ENCODE measurements around the gene AGBL4. TPM values are rescaled to one million over a fixed set of nuclear protein-coding genes. Genes with fewer than 3 reads are reported as not detected.

Gene AGBL4
- total and polyA plus RNA-seq, 2 of the 13 experiments (the other 11 are each of a cell fraction or from before 2014, with no cell fraction given), result not detected

GRCh38 chr1:48777219-48777895 lies 1246.4 kb downstream of the AGBL4 start:
- no peak for FAIRE-seq
- Histone ChIP-seq H3K79me2 (ENCODE audit: insufficient read depth, low read length) (no peaks in the 10 kb centered on the region), H3K4me2 (ENCODE audit: low read depth, low read length) (peak overlapping the region; percentile 47), H3K9ac (ENCODE audit: insufficient read depth, low read depth, low read length) (no peak overlapping the region), H4K20me1 (ENCODE audit: insufficient read depth, low read length) (no peaks in the 10 kb centered on the region), H3K27me3 (ENCODE audit: control insufficient read depth in 1 of 2, insufficient read depth in 2 of 2, low read length in 2 of 2) (peaks cover 1 to 12% of the 10 kb centered on the region in 2 experiments; a peak in 3 of 5 replicates), H2AFZ (ENCODE audit: low read length) (no peak overlapping the region), H3K36me3 (replicated peaks in 1 of 2; ENCODE audit: control insufficient read depth in 1 of 2, insufficient read depth in 2 of 2, low read length in 2 of 2) (no peaks in the 10 kb centered on the region), H3K4me3 (replicated peaks in 1 of 3; ENCODE audit: insufficient read depth in 1 of 3, low read depth in 2 of 3, low read length in 3 of 3) (peak overlapping the region in 2 of 3 experiments; percentile 7 to 43; a peak in 3 of 6 replicates), H3K4me1 (ENCODE audit: insufficient read depth, low read length) (no peaks in the 10 kb centered on the region), H3K9me3 (ENCODE audit: low read length) (no peaks in the 10 kb centered on the region), H3K27ac (ENCODE audit: extremely low read length, insufficient read depth, low read length) (no peak overlapping the region)
- TF ChIP-seq ZNF614 (CRISPR knock-in tag; IDR thresholded peaks at IDR 0.05; ENCODE audit: borderline replicate concordance), result no peak
- DNase-seq (ENCODE audit: low spot score), result no peak
- intact Hi-C loops (cut with micrococcal nuclease; ENCODE audit: unreplicated experiment), result no loop called here
- ChIA-PET CTCF (ENCODE audit: low intra/inter-chr PET ratio, low total read pairs) (no interaction called here), POLR2A (no interaction called here)
- WGBS (ENCODE audit: low lambda C conversion rate), result 29% methylated on average over 17 of the region's 17 CpGs
- no TSS peak for BruUV-seq (replicated peaks)
- ATAC-seq, result no peak
- in situ Hi-C loops (cut with HindIII; ENCODE audit: extremely low pct_ligation_motif_present, low pct_unique_long_range_greater_than_20kb), result no loop called here

- Histone ChIP-seq H3K27me3 (ENCODE audit: control insufficient read depth in 1 of 2, insufficient read depth in 2 of 2, low read length in 2 of 2) (peaks cover 1 to 12% of the 10 kb centered on the region in 2 experiments; a peak in 3 of 5 replicates), H3K4me1 (ENCODE audit: insufficient read depth, low read length) (no peaks in the 10 kb centered on the region), H3K36me3 (replicated peaks in 1 of 2; ENCODE audit: control insufficient read depth in 1 of 2, insufficient read depth in 2 of 2, low read length in 2 of 2) (no peaks in the 10 kb centered on the region), H3K9me3 (ENCODE audit: low read length) (no peaks in the 10 kb centered on the region), H3K27ac (ENCODE audit: extremely low read length, insufficient read depth, low read length) (no peak within 1 kb of the TSS), H3K4me2 (ENCODE audit: low read depth, low read length) (peak within 1 kb of the TSS; percentile 47), H4K20me1 (ENCODE audit: insufficient read depth, low read length) (no peaks in the 10 kb centered on the region), H2AFZ (ENCODE audit: low read length) (no peak within 1 kb of the TSS), H3K79me2 (ENCODE audit: insufficient read depth, low read length) (no peaks in the 10 kb centered on the region), H3K4me3 (replicated peaks in 1 of 3; ENCODE audit: insufficient read depth in 1 of 3, low read depth in 2 of 3, low read length in 3 of 3) (peak within 1 kb of the TSS; percentile 7 to 43 (median 38); a peak in 4 of 6 replicates), H3K9ac (ENCODE audit: insufficient read depth, low read depth, low read length) (no peak within 1 kb of the TSS)
- ATAC-seq (peak; percentile 59), FAIRE-seq (no peak), DNase-seq (ENCODE audit: low spot score) (no peak)
- WGBS (ENCODE audit: low lambda C conversion rate), result 7% methylated on average over 16 of the region's 73 CpGs
- CTCF ChIA-PET (ENCODE audit: low intra/inter-chr PET ratio, low total read pairs), result no interaction called here
- intact Hi-C loops (cut with micrococcal nuclease; ENCODE audit: unreplicated experiment), result no loop called here
- in situ Hi-C loops (cut with HindIII; ENCODE audit: extremely low pct_ligation_motif_present, low pct_unique_long_range_greater_than_20kb), result no loop called here
- TF ChIP-seq AHDC1 (CRISPR knock-in tag; IDR thresholded peaks at IDR 0.05; ENCODE audit: borderline replicate concordance) (no peak), RFXAP (CRISPR knock-in tag; IDR thresholded peaks at IDR 0.05; ENCODE audit: borderline replicate concordance) (no peak), CREBL2 (CRISPR knock-in tag; IDR thresholded peaks at IDR 0.05; ENCODE audit: borderline replicate concordance) (no peak), JUND (CRISPR knock-in tag; IDR thresholded peaks at IDR 0.05) (no peak), FLYWCH1 (CRISPR knock-in tag; IDR thresholded peaks at IDR 0.05) (no peak), NR2F6 (IDR thresholded peaks at IDR 0.05) (no peak), NR2F6 (CRISPR knock-in tag; IDR thresholded peaks at IDR 0.05) (no peak)
- POLR2A ChIA-PET, result no interaction called here
- BruUV-seq (replicated peaks), result no TSS peak
Observed at GRCh38 chr1:48776393-48777218, 1247.1 kb downstream of the AGBL4 start, which contains the start of gene BEND5. TSS of gene BEND5 (minus strand) at chr1:48776891. CDS start at chr1:48776831, 60 bp downstream.
